ENCODE measurements around the gene TMEM131L. TPM values are rescaled to one million over a fixed set of nuclear protein-coding genes. Genes with fewer than 3 reads are reported as not detected.

The TMEM131L gene
- total RNA-seq, 1 experiment from 2014 or later: 19.7 TPM

- H4K20me1 ChIP-seq (ENCODE audit: insufficient read depth): no peaks in the 10 kb centered on the region
- no peak overlapping the region for H3K27ac ChIP-seq (ENCODE audit: low read depth, low read length)
- TF ChIP-seq SRF (IDR thresholded peaks at IDR 0.05; ENCODE audit: low read depth) (no peak), JUND (IDR thresholded peaks at IDR 0.05) (no peak), SP1 (IDR thresholded peaks at IDR 0.05; ENCODE audit: low read depth) (no peak), CEBPB (IDR thresholded peaks at IDR 0.05; ENCODE audit: low read depth) (no peak), ELF1 (IDR thresholded peaks at IDR 0.05; ENCODE audit: borderline replicate concordance, low read depth) (no peak), TCF7L2 (IDR thresholded peaks at IDR 0.05; ENCODE audit: borderline replicate concordance, extremely low read depth, insufficient read depth, insufficient read length) (no peak), EZH2 (IDR thresholded peaks at IDR 0.05) (no peak), FOSL1 (IDR thresholded peaks at IDR 0.05; ENCODE audit: low read depth) (no peak), CBX3 (IDR thresholded peaks at IDR 0.05; ENCODE audit: low read depth) (no peak), ZFX (IDR thresholded peaks at IDR 0.05) (no peak)
- DNase-seq (ENCODE audit: low read depth, low spot score) (no peak), ATAC-seq (no peak)
- no peaks in the 10 kb centered on the region for H3K79me2 ChIP-seq (ENCODE audit: insufficient read depth, low read length)
- RAD21 ChIA-PET (ENCODE audit: low non-redundant PET in 1 of 2, low total read pairs in 2 of 2, uncharacterized antibody in 2 of 2, unreplicated experiment in 2 of 2): no interaction called here
- no TSS peak for BruUV-seq (replicated peaks)
- no peaks in the 10 kb centered on the region for H3K27me3 ChIP-seq (ENCODE audit: insufficient read depth, low read length)
- no peak overlapping the region for H2AFZ ChIP-seq (ENCODE audit: low read depth, low read length, poor library complexity, severe bottlenecking)
- intact Hi-C loops (cut with micrococcal nuclease): no loop called here
- H3K9me2 ChIP-seq (ENCODE audit: insufficient read depth): no peaks in the 10 kb centered on the region
- H3K4me3 ChIP-seq (replicated peaks in 1 of 2; ENCODE audit: low read depth in 1 of 2, low read length in 2 of 2): no peak overlapping the region
- CTCF ChIA-PET: no interaction called here
- H3K36me3 ChIP-seq (ENCODE audit: control insufficient read depth in 1 of 2, insufficient read depth in 2 of 2, low read length in 2 of 2): no peaks in the 10 kb centered on the region
- no peaks in the 10 kb centered on the region for H3K4me1 ChIP-seq (ENCODE audit: control insufficient read depth in 1 of 2, insufficient read depth in 2 of 2, low read length in 2 of 2)
- H3K9ac ChIP-seq (ENCODE audit: low read length): no peak overlapping the region
- H3K9me3 ChIP-seq (ENCODE audit: control insufficient read depth in 1 of 2, insufficient read depth in 1 of 2, low read depth in 1 of 2, low read length in 2 of 2): no peaks in the 10 kb centered on the region
- H3K4me2 ChIP-seq (ENCODE audit: low read length): no peak overlapping the region
- POLR2A ChIA-PET: no interaction called here
Measured at GRCh38 chr4:153655002-153655541, 188.9 kb downstream of the TMEM131L start.

DNA sequence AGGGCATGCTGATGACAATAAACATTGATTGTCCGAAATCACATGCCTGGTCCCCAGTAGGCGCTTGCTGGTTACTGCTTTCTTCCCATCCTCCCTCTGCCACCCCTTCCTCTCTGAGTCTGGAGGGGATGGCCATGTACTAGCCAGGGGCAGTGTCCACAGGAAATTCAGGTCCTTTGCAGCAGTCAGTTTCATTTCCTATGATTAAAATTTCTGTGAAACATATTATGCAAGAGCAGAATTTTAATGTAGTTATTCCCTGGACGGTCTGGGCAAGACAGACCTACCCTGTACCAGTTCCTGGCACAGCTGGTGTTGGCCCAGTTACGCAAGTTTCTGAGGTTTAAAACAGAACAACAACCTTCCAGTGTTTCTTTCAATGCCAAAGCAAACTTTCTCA lies 189.8 kb downstream of the TMEM131L start:
- no peak overlapping the region for H3K27ac ChIP-seq (ENCODE audit: low read depth, low read length)
- ChIA-PET POLR2A (no interaction called here), CTCF (no interaction called here), RAD21 (ENCODE audit: low non-redundant PET in 1 of 2, low total read pairs in 2 of 2, uncharacterized antibody in 2 of 2, unreplicated experiment in 2 of 2) (no interaction called here)
- no peaks in the 10 kb centered on the region for H3K9me3 ChIP-seq (ENCODE audit: control insufficient read depth in 1 of 2, insufficient read depth in 1 of 2, low read depth in 1 of 2, low read length in 2 of 2)
- no peak overlapping the region for H2AFZ ChIP-seq (ENCODE audit: low read depth, low read length, poor library complexity, severe bottlenecking)
- H3K4me3 ChIP-seq (replicated peaks in 1 of 2; ENCODE audit: low read depth in 1 of 2, low read length in 2 of 2): no peak overlapping the region
- BruUV-seq (replicated peaks): no TSS peak
- H3K9me2 ChIP-seq (ENCODE audit: insufficient read depth): no peaks in the 10 kb centered on the region
- no peaks in the 10 kb centered on the region for H3K36me3 ChIP-seq (ENCODE audit: control insufficient read depth in 1 of 2, insufficient read depth in 2 of 2, low read length in 2 of 2)
- H4K20me1 ChIP-seq (ENCODE audit: insufficient read depth): no peaks in the 10 kb centered on the region
- H3K9ac ChIP-seq (ENCODE audit: low read length): no peak overlapping the region
- ATAC-seq (no peak), DNase-seq (ENCODE audit: low read depth, low spot score) (no peak)
- intact Hi-C loops (cut with micrococcal nuclease): no loop called here
- H3K4me2 ChIP-seq (ENCODE audit: low read length): no peak overlapping the region
- no peaks in the 10 kb centered on the region for H3K4me1 ChIP-seq (ENCODE audit: control insufficient read depth in 1 of 2, insufficient read depth in 2 of 2, low read length in 2 of 2)
- H3K79me2 ChIP-seq (ENCODE audit: insufficient read depth, low read length): no peaks in the 10 kb centered on the region
- no peaks in the 10 kb centered on the region for H3K27me3 ChIP-seq (ENCODE audit: insufficient read depth, low read length)
- TF ChIP-seq POLR2A (IDR thresholded peaks at IDR 0.05; ENCODE audit: borderline replicate concordance, extremely low read depth, insufficient read depth, insufficient read length): no peak
- no peak for TF ChIP-seq CEBPB (IDR thresholded peaks at IDR 0.05; ENCODE audit: low read depth)
- no peak for TF ChIP-seq FOSL1 (IDR thresholded peaks at IDR 0.05; ENCODE audit: low read depth)
- TF ChIP-seq CTCF (IDR thresholded peaks at IDR 0.05 in 2 of 3, conservative IDR thresholded peaks at IDR 0.05 in 1 of 3; ENCODE audit: borderline replicate concordance in 1 of 3, insufficient read depth in 1 of 3, low read depth in 2 of 3, low read length in 2 of 3): no peak
- TF ChIP-seq SRF (IDR thresholded peaks at IDR 0.05; ENCODE audit: low read depth): no peak
- no peak for TF ChIP-seq ATF3 (IDR thresholded peaks at IDR 0.05)
- TF ChIP-seq EZH2 (IDR thresholded peaks at IDR 0.05): no peak
- TF ChIP-seq SIN3A (IDR thresholded peaks at IDR 0.05; ENCODE audit: low read depth): no peak
- TF ChIP-seq, protein P1, sequence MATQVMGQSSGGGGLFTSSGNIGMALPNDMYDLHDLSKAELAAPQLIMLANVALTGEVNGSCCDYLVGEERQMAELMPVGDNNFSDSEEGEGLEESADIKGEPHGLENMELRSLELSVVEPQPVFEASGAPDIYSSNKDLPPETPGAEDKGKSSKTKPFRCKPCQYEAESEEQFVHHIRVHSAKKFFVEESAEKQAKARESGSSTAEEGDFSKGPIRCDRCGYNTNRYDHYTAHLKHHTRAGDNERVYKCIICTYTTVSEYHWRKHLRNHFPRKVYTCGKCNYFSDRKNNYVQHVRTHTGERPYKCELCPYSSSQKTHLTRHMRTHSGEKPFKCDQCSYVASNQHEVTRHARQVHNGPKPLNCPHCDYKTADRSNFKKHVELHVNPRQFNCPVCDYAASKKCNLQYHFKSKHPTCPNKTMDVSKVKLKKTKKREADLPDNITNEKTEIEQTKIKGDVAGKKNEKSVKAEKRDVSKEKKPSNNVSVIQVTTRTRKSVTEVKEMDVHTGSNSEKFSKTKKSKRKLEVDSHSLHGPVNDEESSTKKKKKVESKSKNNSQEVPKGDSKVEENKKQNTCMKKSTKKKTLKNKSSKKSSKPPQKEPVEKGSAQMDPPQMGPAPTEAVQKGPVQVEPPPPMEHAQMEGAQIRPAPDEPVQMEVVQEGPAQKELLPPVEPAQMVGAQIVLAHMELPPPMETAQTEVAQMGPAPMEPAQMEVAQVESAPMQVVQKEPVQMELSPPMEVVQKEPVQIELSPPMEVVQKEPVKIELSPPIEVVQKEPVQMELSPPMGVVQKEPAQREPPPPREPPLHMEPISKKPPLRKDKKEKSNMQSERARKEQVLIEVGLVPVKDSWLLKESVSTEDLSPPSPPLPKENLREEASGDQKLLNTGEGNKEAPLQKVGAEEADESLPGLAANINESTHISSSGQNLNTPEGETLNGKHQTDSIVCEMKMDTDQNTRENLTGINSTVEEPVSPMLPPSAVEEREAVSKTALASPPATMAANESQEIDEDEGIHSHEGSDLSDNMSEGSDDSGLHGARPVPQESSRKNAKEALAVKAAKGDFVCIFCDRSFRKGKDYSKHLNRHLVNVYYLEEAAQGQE (IDR thresholded peaks at IDR 0.05; ENCODE audit: low read depth): no peak
- TF ChIP-seq SP1 (IDR thresholded peaks at IDR 0.05; ENCODE audit: low read depth): no peak
- no peak for TF ChIP-seq RAD21 (IDR thresholded peaks at IDR 0.05; ENCODE audit: low read depth)
- TF ChIP-seq MAX (IDR thresholded peaks at IDR 0.05): no peak
